Chondrocyte (in vitro differentiated cells): Measurements from ENCODE around the gene ZNF263. TPM values are rescaled to one million over a fixed set of nuclear protein-coding genes. Genes with fewer than 3 reads are reported as not detected.

Source experiments
- DNase-seq: peaks from one replicate; pipeline ENCODE4 v3.0.0; 2021; ENCODE audit warnings: mixed read lengths, low spot score
- H3K27ac Mint-ChIP-seq: one replicate; pipeline ENCODE4 v1.8.0; 2021; ENCODE audit warnings: mild to moderate bottlenecking, moderate library complexity, mixed read lengths; ENCODE audit not compliant: unreplicated experiment
- H3K27me3 Mint-ChIP-seq: 2 replicates; pipeline ENCODE4 v1.8.0; 2021; ENCODE audit warnings: low read depth, mixed read lengths
- H3K36me3 Mint-ChIP-seq: 2 replicates; pipeline ENCODE4 v1.8.0; 2021; ENCODE audit warnings: low read depth, mixed read lengths
- H3K4me1 Mint-ChIP-seq: 2 replicates; pipeline ENCODE4 v1.8.0; 2021; ENCODE audit warnings: low read depth, mild to moderate bottlenecking, mixed read lengths
- H3K4me3 Mint-ChIP-seq: one replicate; pipeline ENCODE4 v1.8.0; 2021; ENCODE audit warnings: mild to moderate bottlenecking, moderate library complexity, mixed read lengths; ENCODE audit not compliant: unreplicated experiment
- H3K9me3 Mint-ChIP-seq: 2 replicates; pipeline ENCODE4 v1.8.0; 2021; ENCODE audit warnings: low read depth, mixed read lengths
- total RNA-seq: library from RNA; stranded (reverse); gene quantifications from 3 replicates; pipeline ENCODE4 v1.2.1, GENCODE V29; 2021
- TF ChIP-seq, protein P1 (sequence below): fragments of 200-600 bp; sonication (generic); IDR thresholded peaks from 2 replicates; pipeline ENCODE4 v1.5.0; 2021; ENCODE audit warnings: antibody characterized with exemption, mild to moderate bottlenecking, moderate library complexity

Gene ZNF263
- total RNA-seq, 1 donor from 2014 or later: 22.9 TPM

DNA sequence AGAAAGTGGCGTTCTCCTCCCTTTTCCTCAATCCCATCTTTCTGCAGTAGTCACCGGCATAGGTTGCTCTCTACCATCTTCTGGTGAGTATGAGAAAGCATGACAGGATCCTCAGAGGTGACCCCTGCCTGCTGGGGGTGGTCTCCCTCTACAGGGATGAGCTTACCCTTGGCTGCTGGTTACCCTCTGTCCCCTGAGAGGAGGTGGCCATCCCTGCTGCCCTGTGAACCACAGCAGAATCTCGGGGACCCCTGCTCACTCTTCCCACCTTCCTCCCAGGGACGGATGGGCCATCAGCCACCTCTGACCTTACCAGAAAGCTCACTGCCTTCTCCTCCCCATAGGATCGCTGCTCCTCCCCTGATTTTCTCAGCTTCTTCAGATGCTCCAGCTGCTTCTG is 34.7 kb upstream of the ZNF263 start:
- no peaks in the 10 kb centered on the region for H3K36me3 Mint-ChIP-seq
- H3K27ac Mint-ChIP-seq: no peak overlapping the region
- DNase-seq: no peak
- TF ChIP-seq, protein P1, sequence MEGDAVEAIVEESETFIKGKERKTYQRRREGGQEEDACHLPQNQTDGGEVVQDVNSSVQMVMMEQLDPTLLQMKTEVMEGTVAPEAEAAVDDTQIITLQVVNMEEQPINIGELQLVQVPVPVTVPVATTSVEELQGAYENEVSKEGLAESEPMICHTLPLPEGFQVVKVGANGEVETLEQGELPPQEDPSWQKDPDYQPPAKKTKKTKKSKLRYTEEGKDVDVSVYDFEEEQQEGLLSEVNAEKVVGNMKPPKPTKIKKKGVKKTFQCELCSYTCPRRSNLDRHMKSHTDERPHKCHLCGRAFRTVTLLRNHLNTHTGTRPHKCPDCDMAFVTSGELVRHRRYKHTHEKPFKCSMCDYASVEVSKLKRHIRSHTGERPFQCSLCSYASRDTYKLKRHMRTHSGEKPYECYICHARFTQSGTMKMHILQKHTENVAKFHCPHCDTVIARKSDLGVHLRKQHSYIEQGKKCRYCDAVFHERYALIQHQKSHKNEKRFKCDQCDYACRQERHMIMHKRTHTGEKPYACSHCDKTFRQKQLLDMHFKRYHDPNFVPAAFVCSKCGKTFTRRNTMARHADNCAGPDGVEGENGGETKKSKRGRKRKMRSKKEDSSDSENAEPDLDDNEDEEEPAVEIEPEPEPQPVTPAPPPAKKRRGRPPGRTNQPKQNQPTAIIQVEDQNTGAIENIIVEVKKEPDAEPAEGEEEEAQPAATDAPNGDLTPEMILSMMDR: no peak
- H3K27me3 Mint-ChIP-seq: peaks cover 11% of the 10 kb centered on the region
- no peaks in the 10 kb centered on the region for H3K9me3 Mint-ChIP-seq
- H3K4me1 Mint-ChIP-seq: no peaks in the 10 kb centered on the region
- no peak overlapping the region for H3K4me3 Mint-ChIP-seq

DNA sequence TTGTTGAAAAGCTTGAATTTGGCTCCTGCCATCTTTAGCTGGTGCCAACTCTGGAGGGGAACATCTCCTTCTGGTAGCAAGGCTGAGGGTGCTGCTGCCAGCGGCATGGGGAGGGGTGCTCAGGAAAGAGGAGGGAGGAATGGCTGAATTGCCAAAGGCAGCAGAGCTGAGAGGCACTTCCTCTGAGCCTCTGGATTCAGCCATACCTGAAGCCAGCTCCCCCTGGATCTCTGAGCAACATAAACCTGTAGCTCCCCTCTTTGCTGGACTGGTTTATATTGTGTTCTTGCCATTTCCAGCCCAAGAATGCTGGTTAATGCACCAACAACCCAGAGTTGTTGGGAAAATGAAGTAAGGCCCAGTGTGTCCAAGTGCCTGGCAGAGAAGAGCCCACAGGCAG is 34.3 kb upstream of the ZNF263 start:
- Mint-ChIP-seq H3K9me3 (no peaks in the 10 kb centered on the region), H3K27me3 (peaks cover 10% of the 10 kb centered on the region), H3K36me3 (no peaks in the 10 kb centered on the region), H3K4me1 (no peaks in the 10 kb centered on the region), H3K27ac (no peak overlapping the region), H3K4me3 (no peak overlapping the region)
- DNase-seq: no peak
- TF ChIP-seq, protein P1: no peak

DNA sequence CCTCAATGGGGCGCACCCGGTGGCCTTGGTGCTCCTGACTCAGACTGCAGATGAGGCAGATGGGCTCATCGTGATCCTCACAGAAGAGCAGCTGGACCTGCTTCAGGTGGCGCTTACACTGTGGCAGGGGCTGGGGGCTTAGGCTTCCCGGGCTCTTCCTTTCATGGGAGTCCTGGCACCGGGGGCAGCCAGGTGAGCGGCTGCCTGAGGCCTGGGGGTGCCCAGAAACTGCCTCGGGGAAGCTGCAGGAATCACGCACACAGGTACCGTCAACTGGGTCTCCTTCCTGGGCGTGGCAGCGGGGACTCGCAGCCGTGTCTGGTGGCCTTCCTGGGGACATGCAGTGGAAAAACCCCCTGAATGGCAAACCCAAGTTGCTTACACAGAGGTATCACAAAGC is 33.8 kb upstream of the ZNF263 start:
- TF ChIP-seq, protein P1: no peak
- H3K36me3 Mint-ChIP-seq: no peaks in the 10 kb centered on the region
- H3K27ac Mint-ChIP-seq: no peak overlapping the region
- no peak overlapping the region for H3K4me3 Mint-ChIP-seq
- no peaks in the 10 kb centered on the region for H3K9me3 Mint-ChIP-seq
- DNase-seq: no peak
- peaks cover 6% of the 10 kb centered on the region for H3K27me3 Mint-ChIP-seq
- no peaks in the 10 kb centered on the region for H3K4me1 Mint-ChIP-seq

DNA sequence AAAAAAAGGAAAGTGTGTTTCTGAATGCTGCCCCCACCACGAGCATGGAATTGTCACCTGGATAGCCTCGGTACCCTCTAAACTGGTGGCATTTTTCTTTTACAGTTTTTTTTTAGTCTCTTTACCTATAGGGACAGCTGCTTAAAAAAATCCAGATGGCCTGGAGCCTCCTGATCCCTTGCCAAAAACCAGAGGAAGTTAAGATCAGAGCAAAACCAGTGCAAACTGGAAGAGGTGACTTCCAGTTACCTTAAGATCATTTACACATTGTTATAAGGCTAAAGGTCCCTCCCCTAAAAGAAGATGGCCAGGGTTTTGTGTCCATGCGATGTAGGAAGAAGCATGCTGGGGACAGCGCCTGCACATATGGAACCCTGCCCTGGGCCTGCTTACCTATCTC is 30.3 kb upstream of the ZNF263 start:
- no peak for DNase-seq
- no peak overlapping the region for H3K27ac Mint-ChIP-seq
- TF ChIP-seq, protein P1: no peak
- H3K27me3 Mint-ChIP-seq: peaks cover under 1% of the 10 kb centered on the region
- no peaks in the 10 kb centered on the region for H3K9me3 Mint-ChIP-seq
- no peak overlapping the region for H3K4me3 Mint-ChIP-seq
- no peaks in the 10 kb centered on the region for H3K36me3 Mint-ChIP-seq
- H3K4me1 Mint-ChIP-seq: no peaks in the 10 kb centered on the region

GRCh38 chr16:3254309-3254708 is 29.0 kb upstream of the ZNF263 start:
- Mint-ChIP-seq H3K4me1 (no peaks in the 10 kb centered on the region), H3K9me3 (no peaks in the 10 kb centered on the region), H3K4me3 (no peak overlapping the region), H3K27me3 (peaks cover 2% of the 10 kb centered on the region), H3K27ac (no peak overlapping the region), H3K36me3 (no peaks in the 10 kb centered on the region)
- TF ChIP-seq, protein P1: no peak
- DNase-seq: no peak
